ENCODE results near the gene GHRHR.

Gene GHRHR

DNA sequence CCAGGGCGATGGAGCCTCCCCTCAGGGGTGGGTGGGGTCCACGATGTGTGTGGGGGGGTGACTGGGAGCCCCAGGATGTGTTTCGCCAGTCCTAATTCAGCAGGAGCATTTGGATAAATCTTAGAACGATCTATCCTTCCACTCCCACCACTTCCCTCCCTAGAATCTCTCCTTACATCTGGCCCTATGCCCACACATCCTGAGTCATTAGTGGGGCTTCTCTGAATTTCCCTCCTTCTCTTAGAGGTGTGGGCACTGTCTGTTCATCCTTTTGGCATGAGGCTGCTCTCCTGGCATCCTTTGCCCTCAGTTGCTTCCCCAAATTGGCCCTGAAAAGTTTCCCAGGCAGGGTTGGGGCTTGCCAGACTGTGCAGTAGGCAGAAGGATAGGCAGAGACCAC is 1.6 kb downstream of the GHRHR start:
- H3K27ac ChIP-seq: no peak overlapping the region
- no peak for DNase-seq (ENCODE audit: low read depth, low spot score)

GRCh38 chr7:30965883-30966282 is 2.1 kb downstream of the GHRHR start:
- H3K27ac ChIP-seq: no peak overlapping the region
- DNase-seq (ENCODE audit: low read depth, low spot score): no peak

DNA sequence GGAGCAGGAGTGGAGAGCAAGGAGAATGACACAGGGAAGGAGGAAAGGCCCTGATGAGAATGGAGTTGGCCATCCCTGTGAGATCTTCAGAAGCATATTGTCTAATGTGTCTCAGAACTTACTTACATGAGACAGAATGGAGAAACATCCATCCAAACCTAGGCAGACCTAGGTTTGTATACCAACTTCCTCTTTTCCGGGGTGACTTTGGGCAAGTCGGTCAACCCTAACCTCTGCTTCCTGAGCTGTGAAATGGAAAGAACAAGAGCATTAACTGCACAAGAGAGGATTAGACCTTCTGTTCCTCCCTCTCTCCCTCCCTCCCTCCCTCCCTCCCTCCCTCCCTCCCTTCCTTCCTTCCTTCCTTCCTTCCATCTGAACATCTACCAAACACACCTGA is 4.5 kb downstream of the GHRHR start:
- H3K27ac ChIP-seq: no peak overlapping the region
- no peak for DNase-seq (ENCODE audit: low read depth, low spot score)

- H3K27ac ChIP-seq: no peak overlapping the region
- DNase-seq (ENCODE audit: low read depth, low spot score): no peak
Measured at GRCh38 chr7:30968747-30969603, 5.2 kb downstream of the GHRHR start.

- no peak overlapping the region for H3K27ac ChIP-seq
- no peak for DNase-seq (ENCODE audit: low read depth, low spot score)
Measured at GRCh38 chr7:30969604-30969970, 5.8 kb downstream of the GHRHR start.

DNA sequence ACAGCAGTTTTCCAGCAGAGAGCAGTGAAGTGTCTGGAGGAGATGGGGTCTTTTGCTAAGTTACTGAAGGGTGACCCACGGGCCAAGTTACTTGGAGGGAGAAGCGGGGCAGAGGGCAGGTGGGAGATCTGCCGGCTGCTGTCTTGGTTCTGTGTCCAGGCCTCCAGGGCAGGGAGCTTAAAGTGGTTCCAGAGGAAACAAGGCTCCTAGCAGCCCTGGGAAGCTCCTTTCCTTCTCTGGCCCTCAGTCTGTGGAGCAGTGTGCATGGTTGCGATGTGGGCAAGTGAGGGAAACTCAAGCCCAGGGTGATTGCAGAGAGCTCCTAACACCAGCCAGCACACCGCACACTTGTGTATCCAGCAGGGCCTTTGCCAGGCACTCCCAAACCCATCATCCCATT is 6.3 kb downstream of the GHRHR start:
- H3K27ac ChIP-seq: no peak overlapping the region
- no peak for DNase-seq (ENCODE audit: low read depth, low spot score)

DNA sequence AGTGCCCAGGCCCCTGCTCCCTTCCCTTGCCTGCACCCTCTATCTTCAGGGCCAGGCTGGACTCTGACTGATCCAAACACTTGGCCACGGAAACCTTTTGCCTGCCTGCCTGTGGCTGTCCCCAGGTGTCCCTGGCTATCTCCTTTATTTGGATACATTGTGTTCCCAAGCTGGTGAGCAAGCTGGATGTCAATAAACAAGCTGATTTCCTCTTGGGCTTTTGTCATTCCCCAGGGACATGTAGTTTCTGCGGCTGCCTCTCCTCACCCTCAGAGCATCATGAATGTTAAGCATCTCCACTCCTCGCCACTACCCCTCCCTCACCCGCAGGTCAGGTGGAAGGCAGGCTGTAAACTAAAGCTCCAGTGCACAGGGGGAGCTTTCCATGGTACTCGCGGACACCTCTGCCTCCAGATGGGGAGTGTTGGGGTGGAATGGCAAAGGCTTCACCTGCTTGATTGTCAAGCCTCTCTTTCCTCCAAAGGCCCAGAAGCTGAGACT is 6.9 kb downstream of the GHRHR start:
- DNase-seq (ENCODE audit: low read depth, low spot score): no peak
- no peak overlapping the region for H3K27ac ChIP-seq

DNA sequence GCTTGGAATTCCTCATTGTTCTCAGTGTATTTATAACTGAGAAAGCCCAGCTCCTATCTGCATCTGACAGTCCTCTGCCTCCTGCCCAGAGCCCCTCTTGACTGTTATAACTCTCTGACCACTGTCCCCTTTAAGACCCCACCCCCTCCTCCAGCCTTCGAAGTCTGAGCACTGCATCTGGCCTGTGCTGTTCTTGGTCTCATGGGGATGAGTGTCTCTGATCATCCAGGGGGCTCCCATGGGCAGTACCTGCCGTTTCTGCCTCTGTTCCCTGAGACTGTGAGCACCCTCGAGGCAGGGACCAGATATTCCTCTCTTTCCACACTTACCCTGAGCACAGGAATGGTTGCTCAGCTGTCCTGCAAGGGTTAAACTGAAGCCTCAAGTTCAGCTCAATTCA is 7.7 kb downstream of the GHRHR start:
- no peak for DNase-seq (ENCODE audit: low read depth, low spot score)

DNA sequence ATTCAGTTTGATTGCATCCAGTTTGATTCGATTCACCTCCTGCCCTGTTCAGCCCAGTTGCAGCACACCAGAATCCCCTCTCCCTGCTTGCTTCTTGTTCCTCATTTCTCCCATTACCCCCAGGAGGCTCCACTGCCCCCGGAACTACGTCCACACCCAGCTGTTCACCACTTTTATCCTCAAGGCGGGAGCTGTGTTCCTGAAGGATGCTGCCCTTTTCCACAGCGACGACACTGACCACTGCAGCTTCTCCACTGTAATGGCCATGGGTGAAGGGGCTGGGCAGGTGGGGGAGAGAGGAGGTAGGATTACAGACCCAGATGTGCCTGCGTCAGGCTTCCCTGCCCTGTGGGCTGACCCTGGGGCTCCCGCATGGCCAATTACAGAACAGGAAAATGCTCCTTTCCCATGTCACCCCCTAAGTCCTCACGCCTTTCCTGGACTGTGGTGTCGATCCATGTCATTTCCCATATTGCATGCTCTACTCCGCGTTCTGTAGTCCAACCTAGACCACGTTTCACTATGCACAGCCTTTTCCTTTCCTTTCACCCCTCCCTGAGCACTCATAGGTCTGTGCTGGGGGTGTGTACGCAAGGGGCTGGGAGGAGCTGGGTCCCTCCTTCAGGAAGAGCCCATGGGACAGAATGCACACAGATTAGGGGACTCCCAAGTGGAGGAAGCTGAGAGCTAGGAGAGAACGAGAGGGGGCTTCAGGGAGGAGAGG is 8.2 kb downstream of the GHRHR start:
- no peak for DNase-seq (ENCODE audit: low read depth, low spot score)
- H3K27ac ChIP-seq: no peak overlapping the region

More for the DNA sequence above, 7.7 kb downstream of the GHRHR start:
- H3K27ac ChIP-seq: no peak overlapping the region

- H3K27ac ChIP-seq: no peak overlapping the region
- DNase-seq (ENCODE audit: low read depth, low spot score): no peak
Measured at GRCh38 chr7:30973292-30973691, 9.5 kb downstream of the GHRHR start.

GRCh38 chr7:30973791-30974604 is 10.2 kb downstream of the GHRHR start:
- no peak for DNase-seq (ENCODE audit: low read depth, low spot score)
- no peak overlapping the region for H3K27ac ChIP-seq

DNA sequence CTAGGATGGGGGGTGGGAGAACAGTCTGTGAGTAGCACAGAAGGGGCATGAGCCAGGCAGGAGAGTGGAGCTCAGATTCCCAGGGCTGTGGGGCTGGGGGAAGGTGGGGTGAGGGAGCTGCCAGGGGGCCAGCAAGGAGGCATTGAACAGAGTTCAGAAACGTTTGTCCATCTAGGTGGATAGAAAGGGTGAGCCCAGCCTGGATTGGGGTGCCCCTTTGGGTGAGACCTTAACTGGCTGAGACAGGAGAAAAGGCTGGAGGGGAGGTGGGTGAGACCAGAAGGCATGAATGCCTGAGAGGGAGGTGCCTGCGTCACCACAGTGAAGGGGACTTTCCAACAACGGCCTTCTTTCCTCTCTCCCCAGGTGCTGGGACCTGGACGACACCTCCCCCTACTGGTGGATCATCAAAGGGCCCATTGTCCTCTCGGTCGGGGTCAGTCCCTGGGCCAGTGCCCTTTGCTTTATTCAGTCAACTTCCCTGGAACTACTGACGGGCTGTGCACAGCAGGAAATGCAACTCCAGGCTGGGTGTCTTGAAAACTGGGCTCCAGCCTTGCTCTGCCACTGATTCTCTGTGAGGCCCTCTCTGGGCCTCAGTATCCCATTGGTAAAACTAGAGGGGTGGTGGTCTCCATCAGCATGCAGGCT is 11.0 kb downstream of the GHRHR start:
- H3K27ac ChIP-seq: no peak overlapping the region
- DNase-seq (ENCODE audit: low read depth, low spot score): no peak

- no peak for DNase-seq (ENCODE audit: low read depth, low spot score)
- no peak overlapping the region for H3K27ac ChIP-seq
Measured at GRCh38 chr7:30975256-30975899, 11.6 kb downstream of the GHRHR start.

GRCh38 chr7:30976381-30976780 is 12.6 kb downstream of the GHRHR start:
- DNase-seq (ENCODE audit: low read depth, low spot score): no peak
- no peak overlapping the region for H3K27ac ChIP-seq

GRCh38 chr7:30977222-30977621 is 13.5 kb downstream of the GHRHR start:
- H3K27ac ChIP-seq: no peak overlapping the region
- no peak for DNase-seq (ENCODE audit: low read depth, low spot score)

DNA sequence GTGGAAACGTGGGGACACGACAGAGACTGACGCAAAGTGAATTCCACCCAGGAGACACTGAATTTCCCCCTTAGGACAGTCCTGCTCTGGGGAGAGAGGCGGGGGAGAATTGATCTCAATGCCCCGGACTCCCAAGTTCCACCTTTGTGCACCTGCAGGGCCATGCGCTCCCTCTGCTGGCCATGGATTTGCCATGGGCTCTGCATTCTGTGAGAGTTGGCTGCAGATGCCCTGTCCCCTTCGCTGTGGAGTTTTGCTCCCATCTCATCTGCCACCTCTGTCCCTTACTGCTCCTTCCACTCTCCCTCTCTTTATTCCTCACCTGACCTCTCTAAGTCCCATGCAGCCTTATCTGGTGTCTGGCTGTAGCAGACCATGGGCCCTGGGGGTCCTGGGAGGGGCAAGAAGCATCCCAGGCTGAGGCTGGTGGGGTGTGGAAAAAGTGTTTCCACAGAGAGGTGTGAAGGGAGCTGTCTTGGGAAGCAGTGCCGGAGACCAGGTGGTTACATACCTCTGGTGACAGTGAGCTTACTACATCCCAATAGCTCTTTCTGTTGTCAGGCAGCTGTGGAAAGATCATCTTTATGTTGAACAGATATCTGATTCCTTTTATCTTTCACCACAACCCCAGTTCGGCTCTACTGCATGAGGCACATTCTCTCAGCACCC is 14.3 kb downstream of the GHRHR start:
- no peak for DNase-seq (ENCODE audit: low read depth, low spot score)
- no peak overlapping the region for H3K27ac ChIP-seq

GRCh38 chr7:30979027-30979426 is 15.3 kb downstream of the GHRHR start:
- no peak overlapping the region for H3K27ac ChIP-seq
- DNase-seq (ENCODE audit: low read depth, low spot score): no peak

GRCh38 chr7:30980194-30980593 is 16.4 kb downstream of the GHRHR start:
- DNase-seq (ENCODE audit: low read depth, low spot score): no peak
- H3K27ac ChIP-seq: no peak overlapping the region

DNA sequence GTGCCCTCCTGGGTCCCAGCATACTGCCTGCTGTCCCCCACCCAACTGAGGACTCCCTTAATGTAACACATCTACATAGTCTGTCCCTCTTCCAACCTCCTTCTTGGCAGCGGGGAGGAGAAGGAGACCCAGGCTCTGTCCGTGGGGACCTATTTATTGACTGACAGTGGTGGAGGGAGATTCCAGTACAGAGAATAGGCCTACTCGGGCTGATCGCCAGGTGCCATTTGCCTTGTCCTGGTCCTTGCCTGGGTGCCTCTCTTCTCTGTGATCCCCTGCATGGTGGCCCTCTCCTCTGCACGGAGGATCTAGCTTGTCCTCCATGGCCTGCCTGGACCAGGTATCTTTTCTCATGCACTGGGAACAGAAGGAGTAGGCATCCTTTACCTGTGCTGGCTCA is 17.0 kb downstream of the GHRHR start:
- DNase-seq (ENCODE audit: low read depth, low spot score): no peak
- no peak overlapping the region for H3K27ac ChIP-seq

Measured in epithelial cell of prostate (primary cell).